Upper lobe of left lung (tissue), 4 donors: ENCODE results near the gene ARFIP1.

Experiments
- POLR2AphosphoS5 ChIP-seq, 2 donors: sonication (generic); formaldehyde crosslinking; IDR thresholded peaks; one replicate each; pipeline ENCODE4 v1.5.1; 2017; ENCODE audit warnings: antibody characterized with exemption in 2 of 2
- TF ChIP-seq, protein P1 (sequence below), 6 experiments: fragments of 450-650 bp in 4 of 6; fragments of 200-600 bp in 2 of 6; sonication (generic) in 2 of 6; IDR thresholded peaks; one replicate each; pipeline ENCODE4 v1.5.1; 2016 to 2019; ENCODE audit warnings: antibody characterized with exemption in 6 of 6

DNA sequence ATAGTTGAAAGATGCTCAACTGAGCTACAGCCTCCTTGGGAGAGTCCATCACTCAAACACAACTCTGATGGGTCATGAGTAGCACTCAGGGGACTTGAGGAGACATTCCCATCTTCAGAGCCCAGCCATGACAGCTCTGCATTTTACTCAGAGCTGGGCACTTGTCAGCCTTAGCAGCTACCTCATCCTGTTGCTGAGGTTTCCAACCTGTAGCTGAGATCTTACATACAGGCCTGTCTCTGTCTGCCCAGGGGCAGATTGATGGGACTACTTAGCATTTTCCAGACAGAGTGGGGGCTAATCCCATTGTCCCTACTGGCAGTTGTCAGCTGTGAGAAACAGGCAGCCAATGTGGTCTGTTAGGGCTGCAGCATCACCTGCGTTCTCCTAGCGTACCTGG is 159.9 kb downstream of the ARFIP1 start:
- TF ChIP-seq, protein P1, sequence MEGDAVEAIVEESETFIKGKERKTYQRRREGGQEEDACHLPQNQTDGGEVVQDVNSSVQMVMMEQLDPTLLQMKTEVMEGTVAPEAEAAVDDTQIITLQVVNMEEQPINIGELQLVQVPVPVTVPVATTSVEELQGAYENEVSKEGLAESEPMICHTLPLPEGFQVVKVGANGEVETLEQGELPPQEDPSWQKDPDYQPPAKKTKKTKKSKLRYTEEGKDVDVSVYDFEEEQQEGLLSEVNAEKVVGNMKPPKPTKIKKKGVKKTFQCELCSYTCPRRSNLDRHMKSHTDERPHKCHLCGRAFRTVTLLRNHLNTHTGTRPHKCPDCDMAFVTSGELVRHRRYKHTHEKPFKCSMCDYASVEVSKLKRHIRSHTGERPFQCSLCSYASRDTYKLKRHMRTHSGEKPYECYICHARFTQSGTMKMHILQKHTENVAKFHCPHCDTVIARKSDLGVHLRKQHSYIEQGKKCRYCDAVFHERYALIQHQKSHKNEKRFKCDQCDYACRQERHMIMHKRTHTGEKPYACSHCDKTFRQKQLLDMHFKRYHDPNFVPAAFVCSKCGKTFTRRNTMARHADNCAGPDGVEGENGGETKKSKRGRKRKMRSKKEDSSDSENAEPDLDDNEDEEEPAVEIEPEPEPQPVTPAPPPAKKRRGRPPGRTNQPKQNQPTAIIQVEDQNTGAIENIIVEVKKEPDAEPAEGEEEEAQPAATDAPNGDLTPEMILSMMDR (IDR thresholded peaks at IDR 0.05) = no peak
- TF ChIP-seq POLR2AphosphoS5 (IDR thresholded peaks at IDR 0.05) = no peak
